ENCODE results near the gene SETBP1. TPM values are rescaled to one million over a fixed set of nuclear protein-coding genes. Genes with fewer than 3 reads are reported as not detected.

SETBP1 gene
- total and polyA plus RNA-seq, 2 donors from 2014 or later = 2.7 to 71.7 TPM

DNA sequence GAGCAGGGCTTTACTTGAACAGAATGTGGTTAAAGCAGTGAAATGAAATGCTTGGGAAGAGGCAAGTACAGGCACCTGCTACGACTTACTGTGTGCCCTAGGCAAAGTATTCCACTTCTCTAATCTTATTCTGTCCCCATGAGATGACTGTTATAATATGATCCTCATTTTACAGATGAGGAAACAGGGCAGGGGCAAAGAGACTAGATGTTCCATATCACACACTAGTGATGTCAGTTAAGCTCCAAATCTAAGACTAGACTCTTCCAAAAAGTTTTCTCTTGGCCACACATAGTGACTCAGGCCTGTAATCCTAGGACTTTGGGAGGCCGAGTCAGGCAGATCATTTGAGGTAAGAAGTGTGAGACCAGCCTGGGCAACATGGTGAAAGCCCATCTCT is 235.0 kb downstream of the SETBP1 start:
- Histone ChIP-seq H3K9me3 (ENCODE audit: control insufficient read depth in 2 of 3, insufficient read depth in 1 of 3, low read length in 3 of 3) (no peaks in the 10 kb centered on the region), H3K9ac (ENCODE audit: low read length in 3 of 3) (no peak overlapping the region), H3K36me3 (ENCODE audit: control insufficient read depth in 2 of 3, insufficient read depth in 3 of 3, low read length in 3 of 3) (no peaks in the 10 kb centered on the region), H3K4me3 (ENCODE audit: low read length in 3 of 3) (no peak overlapping the region), H3K27ac (ENCODE audit: low read depth in 2 of 2, low read length in 2 of 2) (no peak overlapping the region), H3K4me1 (ENCODE audit: control insufficient read depth in 2 of 3, insufficient read depth in 2 of 3, low read depth in 1 of 3, low read length in 3 of 3) (peaks cover 0 to 16% (median 14%) of the 10 kb centered on the region in 3 donors), H3K27me3 (ENCODE audit: control insufficient read depth, insufficient read depth, low read length) (no peaks in the 10 kb centered on the region)
- no peak for FAIRE-seq
- no peak for DNase-seq
- intact Hi-C loops (cut with DNase I) = no loop called here
- TF ChIP-seq, protein P1, sequence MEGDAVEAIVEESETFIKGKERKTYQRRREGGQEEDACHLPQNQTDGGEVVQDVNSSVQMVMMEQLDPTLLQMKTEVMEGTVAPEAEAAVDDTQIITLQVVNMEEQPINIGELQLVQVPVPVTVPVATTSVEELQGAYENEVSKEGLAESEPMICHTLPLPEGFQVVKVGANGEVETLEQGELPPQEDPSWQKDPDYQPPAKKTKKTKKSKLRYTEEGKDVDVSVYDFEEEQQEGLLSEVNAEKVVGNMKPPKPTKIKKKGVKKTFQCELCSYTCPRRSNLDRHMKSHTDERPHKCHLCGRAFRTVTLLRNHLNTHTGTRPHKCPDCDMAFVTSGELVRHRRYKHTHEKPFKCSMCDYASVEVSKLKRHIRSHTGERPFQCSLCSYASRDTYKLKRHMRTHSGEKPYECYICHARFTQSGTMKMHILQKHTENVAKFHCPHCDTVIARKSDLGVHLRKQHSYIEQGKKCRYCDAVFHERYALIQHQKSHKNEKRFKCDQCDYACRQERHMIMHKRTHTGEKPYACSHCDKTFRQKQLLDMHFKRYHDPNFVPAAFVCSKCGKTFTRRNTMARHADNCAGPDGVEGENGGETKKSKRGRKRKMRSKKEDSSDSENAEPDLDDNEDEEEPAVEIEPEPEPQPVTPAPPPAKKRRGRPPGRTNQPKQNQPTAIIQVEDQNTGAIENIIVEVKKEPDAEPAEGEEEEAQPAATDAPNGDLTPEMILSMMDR (IDR thresholded peaks at IDR 0.05; ENCODE audit: borderline replicate concordance, extremely low read depth, insufficient read depth) = no peak

DNA sequence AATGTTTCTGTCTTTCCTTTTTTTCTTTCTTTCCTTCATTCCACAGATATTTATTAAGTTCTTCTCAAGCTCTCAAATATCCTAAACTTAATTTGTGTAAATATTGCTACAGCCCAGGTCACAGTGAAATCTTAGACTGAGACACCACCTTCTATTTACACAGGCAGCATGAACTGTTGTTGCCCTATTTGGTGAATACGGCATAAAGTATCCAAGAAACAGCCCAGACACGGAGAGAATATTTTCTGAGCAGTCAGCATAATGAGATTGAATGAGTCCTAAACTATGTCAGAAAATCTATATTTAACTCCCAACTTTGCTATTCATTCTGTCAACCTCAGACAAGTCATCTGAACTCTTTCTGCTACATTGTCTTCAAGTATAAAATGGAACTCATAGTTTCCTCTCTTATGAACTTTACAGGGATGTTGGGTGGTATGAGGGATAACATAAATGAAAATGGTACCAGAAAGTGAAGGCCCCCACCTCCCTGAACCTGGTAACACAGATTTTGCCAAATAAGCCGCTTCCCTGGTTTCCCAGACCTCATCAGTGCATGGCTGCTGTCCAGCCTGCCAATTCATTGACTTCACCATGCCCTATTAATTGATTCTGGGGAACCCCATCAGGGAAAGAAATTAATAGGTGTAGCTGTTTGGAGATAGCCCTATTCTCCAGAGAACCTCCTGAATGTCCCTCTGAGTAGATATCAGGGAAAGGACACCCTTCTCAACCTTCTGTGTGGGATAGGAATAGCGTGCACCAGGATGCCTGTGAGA is 235.9 kb downstream of the SETBP1 start:
- intact Hi-C loops (cut with DNase I) = no loop called here
- Histone ChIP-seq H3K27me3 (ENCODE audit: control insufficient read depth, insufficient read depth, low read length) (no peaks in the 10 kb centered on the region), H3K4me1 (ENCODE audit: control insufficient read depth in 2 of 3, insufficient read depth in 2 of 3, low read depth in 1 of 3, low read length in 3 of 3) (peaks cover 0 to 16% (median 14%) of the 10 kb centered on the region in 3 donors), H3K9ac (ENCODE audit: low read length in 3 of 3) (no peak overlapping the region), H3K9me3 (ENCODE audit: control insufficient read depth in 2 of 3, insufficient read depth in 1 of 3, low read length in 3 of 3) (no peaks in the 10 kb centered on the region), H3K27ac (ENCODE audit: low read depth in 2 of 2, low read length in 2 of 2) (peak overlapping the region in 1 of 2 donors; percentile 60), H3K4me3 (ENCODE audit: low read length in 3 of 3) (no peak overlapping the region), H3K36me3 (ENCODE audit: control insufficient read depth in 2 of 3, insufficient read depth in 3 of 3, low read length in 3 of 3) (no peaks in the 10 kb centered on the region)
- DNase-seq = peak in 2 of 5 donors; percentile 20 to 43
- no peak for FAIRE-seq
- TF ChIP-seq, protein P1 (IDR thresholded peaks at IDR 0.05; ENCODE audit: borderline replicate concordance, extremely low read depth, insufficient read depth) = no peak

DNA sequence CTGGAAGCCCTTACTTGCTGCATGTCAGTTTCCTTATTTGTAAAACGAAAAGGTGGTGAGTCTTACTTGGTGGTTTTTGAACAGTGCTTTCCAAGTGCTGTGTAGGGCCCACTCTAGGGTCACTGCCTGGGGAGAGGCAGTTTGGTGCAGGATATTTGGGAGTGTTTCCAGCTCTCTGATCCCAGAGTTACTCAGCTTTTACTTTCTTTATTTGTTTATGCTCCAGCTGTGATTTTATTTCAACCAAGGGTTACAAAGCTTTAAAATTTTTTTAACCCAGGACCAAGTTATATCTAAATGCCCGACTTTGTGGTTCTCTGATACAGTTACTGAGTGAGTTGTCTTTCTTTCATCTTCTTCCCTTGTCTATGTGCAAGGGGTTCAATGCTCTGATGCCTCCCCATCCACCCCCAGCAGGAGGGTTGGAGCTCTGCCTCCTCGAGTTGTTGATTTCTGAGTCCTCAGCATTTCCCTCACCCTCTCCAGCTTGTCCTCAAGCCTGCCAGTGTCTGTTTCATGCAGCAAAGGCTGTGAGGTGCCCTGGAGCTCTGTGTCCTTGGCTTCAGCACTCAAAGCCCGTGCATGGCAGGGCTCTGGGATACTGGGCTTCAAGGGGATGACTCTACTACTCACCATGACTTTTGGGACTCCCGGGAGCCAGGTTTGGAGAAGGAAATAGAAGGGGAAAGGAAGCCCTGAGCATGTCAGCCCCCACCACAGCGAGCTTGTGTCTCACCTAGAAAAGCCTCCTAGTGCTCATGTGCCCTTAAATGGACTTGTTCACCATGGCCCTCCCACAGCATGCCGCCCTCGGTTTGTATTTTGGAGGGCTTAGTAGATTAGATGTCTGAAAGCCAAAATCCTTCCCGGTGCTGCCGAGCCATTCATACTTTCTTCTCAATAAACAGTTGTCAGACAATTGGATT is 236.8 kb downstream of the SETBP1 start:
- no peaks in the 10 kb centered on the region for H3K27me3 ChIP-seq (ENCODE audit: control insufficient read depth, insufficient read depth, low read length)
- H3K4me1 ChIP-seq (ENCODE audit: control insufficient read depth in 2 of 3, insufficient read depth in 2 of 3, low read depth in 1 of 3, low read length in 3 of 3) = peaks cover 0 to 16% (median 14%) of the 10 kb centered on the region in 3 donors
- intact Hi-C loops (cut with DNase I) = no loop called here
- peak in 2 of 5 donors; percentile 26 to 50 for DNase-seq
- H3K36me3 ChIP-seq (ENCODE audit: control insufficient read depth in 2 of 3, insufficient read depth in 3 of 3, low read length in 3 of 3) = no peaks in the 10 kb centered on the region
- H3K9ac ChIP-seq (ENCODE audit: low read length in 3 of 3) = no peak overlapping the region
- no peak for FAIRE-seq
- peak overlapping the region; percentile 20 to 63 for H3K27ac ChIP-seq (ENCODE audit: low read depth in 2 of 2, low read length in 2 of 2)
- H3K4me3 ChIP-seq (ENCODE audit: low read length in 3 of 3) = no peak overlapping the region
- H3K9me3 ChIP-seq (ENCODE audit: control insufficient read depth in 2 of 3, insufficient read depth in 1 of 3, low read length in 3 of 3) = no peaks in the 10 kb centered on the region
- TF ChIP-seq, protein P1 (IDR thresholded peaks at IDR 0.05; ENCODE audit: borderline replicate concordance, extremely low read depth, insufficient read depth) = no peak

All from kidney (tissue), 14 donors.